COR-L47 (cell line): ENCODE measurements around the gene GLE1.
"Not testable (repeated sequence)": the region's sequence is repeated elsewhere in the genome, so short reads cannot be mapped to it uniquely, and the experiment has no call there.

Experiments used
- DNase-seq: peaks from one replicate; lab custom pipeline; 2025; lab: John Stamatoyannopoulos, UW

GLE1 gene

GRCh38 chr9:128495804-128496417, 8.6 kb upstream of the GLE1 start:
- DNase-seq: no peak

- DNase-seq: no peak
Observed at GRCh38 chr9:128497824-128498610, 6.5 kb upstream of the GLE1 start.

GRCh38 chr9:128498911-128499310, 5.6 kb upstream of the GLE1 start:
- DNase-seq: no peak

- no peak for DNase-seq
Observed at GRCh38 chr9:128499920-128500319, 4.6 kb upstream of the GLE1 start.

GRCh38 chr9:128503415-128503825, 1.1 kb upstream of the GLE1 start:
- not testable (repeated sequence) for DNase-seq

GRCh38 chr9:128503870-128504269, 649 bp upstream of the GLE1 start:
- no peak for DNase-seq

GRCh38 chr9:128505414-128505765, 871 bp downstream of the GLE1 start:
- DNase-seq: no peak

- not testable (repeated sequence) for DNase-seq
Observed at GRCh38 chr9:128505906-128506305, 1.4 kb downstream of the GLE1 start.

GRCh38 chr9:128512820-128513219, 8.3 kb downstream of the GLE1 start:
- no peak for DNase-seq

GRCh38 chr9:128521956-128522355, 17.4 kb downstream of the GLE1 start:
- DNase-seq: no peak

GRCh38 chr9:128523199-128523925, 18.8 kb downstream of the GLE1 start:
- DNase-seq: peak; percentile 36

GRCh38 chr9:128526720-128527119, 22.2 kb downstream of the GLE1 start:
- DNase-seq: no peak

- DNase-seq: no peak
Observed at GRCh38 chr9:128528445-128529160, 24.1 kb downstream of the GLE1 start.

- no peak for DNase-seq
Observed at GRCh38 chr9:128529191-128529590, 24.7 kb downstream of the GLE1 start.

- DNase-seq: no peak
Observed at GRCh38 chr9:128532581-128532980, 28.1 kb downstream of the GLE1 start.

- no peak for DNase-seq
Observed at GRCh38 chr9:128540634-128541360, 36.3 kb downstream of the GLE1 start.

- no peak for DNase-seq
Observed at GRCh38 chr9:128546504-128546903, 42.0 kb downstream of the GLE1 start.

- DNase-seq: no peak
Observed at GRCh38 chr9:128548876-128549275, 44.4 kb downstream of the GLE1 start.

- DNase-seq: no peak
Observed at GRCh38 chr9:128550226-128550625, 45.7 kb downstream of the GLE1 start.

GRCh38 chr9:128550770-128551656, 46.5 kb downstream of the GLE1 start:
- no peak for DNase-seq
